GM12892 (cell line): ENCODE measurements around the gene KHDC1.

ENCODE experiments used
- POLR2A ChIP-seq: IDR thresholded peaks from 2 replicates; pipeline ENCODE4 v1.6.1; 2011; ENCODE audit warnings: low read depth, low read length, control low read depth
- POLR2AphosphoS5 ChIP-seq: IDR thresholded peaks from 2 replicates; pipeline ENCODE4 v1.6.1; 2011; ENCODE audit warnings: low read depth, low read length, control low read depth

- no peak for TF ChIP-seq POLR2AphosphoS5
- TF ChIP-seq POLR2A, result no peak
These were observed 58.7 kb downstream of the KHDC1 start for GRCh38 chr6:73204252-73204651.
